Heart right ventricle (tissue), 16 donors: Measurements from ENCODE around the gene LGALS12. TPM values are rescaled to one million over a fixed set of nuclear protein-coding genes. Genes with fewer than 3 reads are reported as not detected.
A peak's percentile ranks its signal among the peaks of the same experiment; 100 is the strongest.

ENCODE experiments used
- ATAC-seq, 8 donors: fragments of 200-7000 bp; cut with Tn5 transposase; one replicate each; pipeline ENCODE4 v1.9.1; 2020; ENCODE audit warnings: mild to moderate bottlenecking in 8 of 8, moderate library complexity in 8 of 8, moderate number of reproducible peaks in 1 of 8
- DNase-seq, 2 donors: peaks; one replicate each; pipeline ENCODE4 v3.0.0-alpha.2; 2020
- H3K27ac ChIP-seq, 10 donors: fragments of 200-600 bp; sonication (generic) in 2 of 10; one replicate each; pipeline versions ENCODE4 v1.5.0 to v1.8.0; 2020 to 2022; ENCODE audit warnings: mild to moderate bottlenecking in 3 of 10
- H3K27me3 ChIP-seq, 7 donors: fragments of 200-600 bp; one replicate each; pipeline ENCODE4 v1.8.0; 2021 to 2022; ENCODE audit warnings: mild to moderate bottlenecking in 2 of 7
- H3K36me3 ChIP-seq, 9 donors: fragments of 200-600 bp; sonication (generic) in 1 of 9; one replicate each; pipeline versions ENCODE4 v1.5.0 to v1.8.0; 2020 to 2022; ENCODE audit warnings: mild to moderate bottlenecking in 2 of 9
- H3K4me1 ChIP-seq, 9 donors: fragments of 200-600 bp; sonication (generic) in 1 of 9; one replicate each; pipeline versions ENCODE4 v1.5.0 to v1.8.0; 2020 to 2022; ENCODE audit warnings: mild to moderate bottlenecking in 4 of 9
- H3K4me3 ChIP-seq, 10 donors: fragments of 200-600 bp; sonication (generic) in 2 of 10; one replicate each; pipeline versions ENCODE4 v1.5.0 to v1.8.0; 2020 to 2022; ENCODE audit warnings: mild to moderate bottlenecking in 7 of 10, moderate library complexity in 2 of 10
- H3K9me3 ChIP-seq, 11 donors: fragments of 200-600 bp in 10 of 11; sonication (generic) in 2 of 11; one replicate each; pipeline versions ENCODE4 v1.5.0 to v1.8.0; 2013 to 2022; ENCODE audit warnings: mild to moderate bottlenecking in 2 of 11, control low read depth in 1 of 11, moderate library complexity in 1 of 11
- WGBS, 2 donors: extraction: QIAGEN DNeasy Blood & Tissue Kit; methylation state at CpG; one replicate each; pipeline ENCODE4 v1.1.7; 2013; ENCODE audit warnings: inconsistent platforms in 1 of 2; 5-methylcytosine and 5-hydroxymethylcytosine counted together
- intact Hi-C, 10 donors: fragments of 100-400 bp; cut with DNase I; formaldehyde crosslinking; loops; one replicate each; pipeline versions ENCODE4 v1.11.1 to v1.14.2; 2022
- polyA plus RNA-seq, 2 donors: library from polyadenylated mRNA; stranded (reverse); fragments of 200-250 nt; gene quantifications; one replicate each; pipeline ENCODE4 v1.2.3, GENCODE V29; 2013
- total RNA-seq, 10 donors: library from RNA; stranded (reverse); fragmentation: NEBNext Ultra II Directional in 3 of 10; extraction: Animal tissue kit (Norgen Biotek cat#: 25700) in 3 of 10; gene quantifications; one replicate each; pipeline versions ENCODE4 v1.2.1 to v1.2.4, GENCODE V29; 2021 to 2023
- TF ChIP-seq, protein P1 (sequence below), 9 donors: fragments of 200-600 bp; sonication (generic) in 2 of 9; IDR thresholded peaks; one replicate each; pipeline versions ENCODE4 v1.5.0 to v1.8.0; 2021 to 2022; ENCODE audit warnings: antibody characterized with exemption in 9 of 9, mild to moderate bottlenecking in 5 of 9, moderate library complexity in 1 of 9
- donor health status: Arrhythmogenic right ventricular cardiomyopathy.
- donor health status: ischemic (EF 13 %, LVEDD 7.1; RV severe dilation, severe dysfunction).
- donor health status: healthy with polysubstance abuse.
- donor health status: DM: no; HTN: yes; CAD: no.
- donor health status: DM: no; HTN: no; CAD: no.
- donor health status: ischemic (EF 25% LVEDD 6.9; RV normal size, moderate dysfunction).
- donor health status: ischemic (EF 25% LVEDD 5.7; RV mildly dilated, moderate dysfunction).
- donor health status: healthy.
- donor health status: DM: yes; HTN: yes; CAD: no.
- donor health status: Ischemic cardiomyopathy.
- donor health status: ischemic (EF 35%, LVEDD 5.7; RV mildly dilated, moderate dysfunction).
- donor health status: nonischemic (EF 11% LVEDD 7.7; RV severe dilation, severe dysfunction).
- donor health status: DM: yes; HTN: yes; CAD: no.
- donor health status: PGD.
- donor health status: ischemic (EF 29% LVEDD 5.4; RV normal size, mild dysfunction).
- donor health status: nonischemic (EF 23%, LVEDD 6.1; RV moderate dilation, normal function).

Gene LGALS12
- total and polyA plus RNA-seq, 12 donors: 0.61 to 6.9 (median 1.2) TPM; not detected in 3

DNA sequence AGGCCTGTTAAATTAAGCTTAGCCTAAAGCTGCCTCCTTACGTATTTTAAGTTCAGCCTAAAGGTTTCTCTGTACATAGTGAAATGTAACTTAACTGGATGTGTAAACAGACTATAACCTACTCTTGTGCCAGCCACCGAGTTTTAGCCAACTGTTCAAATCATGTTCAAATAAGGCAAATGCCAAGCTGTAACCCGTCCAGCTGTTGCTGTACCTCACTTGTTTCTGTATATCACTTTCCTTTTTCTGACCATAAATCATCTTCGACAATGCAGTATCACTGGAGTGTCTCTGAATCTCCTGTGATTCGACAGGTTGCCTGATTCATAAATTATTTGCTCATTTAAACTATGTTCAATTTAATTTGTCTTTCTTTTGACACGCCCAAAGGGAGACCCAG lies 10.9 kb upstream of the LGALS12 start:
- WGBS, 2 donors: 91 to 93% methylated on average over 6 of the region's 6 CpGs
- H3K27me3 ChIP-seq: peaks cover 0 to 17% (median 2%) of the 10 kb centered on the region in 7 donors
- H3K36me3 ChIP-seq: no peaks in the 10 kb centered on the region
- H3K4me1 ChIP-seq: peaks cover 0 to 22% (median 16%) of the 10 kb centered on the region in 9 donors
- H3K9me3 ChIP-seq: peaks cover 0 to 15% (median 3%) of the 10 kb centered on the region in 11 donors
- ATAC-seq (no peak), DNase-seq (no peak)
- intact Hi-C loops: loop anchor here in 1 of 10 donors (5.0 kb wide), 1 partner anchor 127 kb away; no protein-coding TSS in a partner anchor
- no peak overlapping the region for H3K27ac ChIP-seq
- TF ChIP-seq, protein P1, sequence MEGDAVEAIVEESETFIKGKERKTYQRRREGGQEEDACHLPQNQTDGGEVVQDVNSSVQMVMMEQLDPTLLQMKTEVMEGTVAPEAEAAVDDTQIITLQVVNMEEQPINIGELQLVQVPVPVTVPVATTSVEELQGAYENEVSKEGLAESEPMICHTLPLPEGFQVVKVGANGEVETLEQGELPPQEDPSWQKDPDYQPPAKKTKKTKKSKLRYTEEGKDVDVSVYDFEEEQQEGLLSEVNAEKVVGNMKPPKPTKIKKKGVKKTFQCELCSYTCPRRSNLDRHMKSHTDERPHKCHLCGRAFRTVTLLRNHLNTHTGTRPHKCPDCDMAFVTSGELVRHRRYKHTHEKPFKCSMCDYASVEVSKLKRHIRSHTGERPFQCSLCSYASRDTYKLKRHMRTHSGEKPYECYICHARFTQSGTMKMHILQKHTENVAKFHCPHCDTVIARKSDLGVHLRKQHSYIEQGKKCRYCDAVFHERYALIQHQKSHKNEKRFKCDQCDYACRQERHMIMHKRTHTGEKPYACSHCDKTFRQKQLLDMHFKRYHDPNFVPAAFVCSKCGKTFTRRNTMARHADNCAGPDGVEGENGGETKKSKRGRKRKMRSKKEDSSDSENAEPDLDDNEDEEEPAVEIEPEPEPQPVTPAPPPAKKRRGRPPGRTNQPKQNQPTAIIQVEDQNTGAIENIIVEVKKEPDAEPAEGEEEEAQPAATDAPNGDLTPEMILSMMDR (IDR thresholded peaks at IDR 0.05): no peak
- H3K4me3 ChIP-seq: no peak overlapping the region

DNA sequence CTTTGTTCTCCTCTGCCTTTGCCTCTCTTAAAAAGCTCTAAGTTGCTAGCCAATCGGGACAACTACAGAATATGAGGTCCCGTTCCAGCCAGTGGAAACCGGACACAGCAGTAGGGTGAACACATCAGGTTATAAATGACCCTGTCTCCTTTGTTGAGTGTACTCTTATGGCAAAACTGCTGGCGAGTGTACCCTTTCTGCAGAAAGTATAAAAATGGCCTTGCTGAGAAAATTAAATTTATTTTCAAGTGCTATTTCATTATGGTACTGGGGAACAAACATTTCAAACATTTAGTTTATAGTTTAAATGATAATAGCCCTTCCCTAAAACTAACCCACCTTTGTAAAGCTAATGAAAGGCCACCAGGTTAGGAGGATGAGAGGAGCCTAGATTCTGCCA lies 6.0 kb upstream of the LGALS12 start:
- 84 to 93% methylated on average over 4 of the region's 4 CpGs for WGBS, 2 donors
- H3K4me1 ChIP-seq: peaks cover 0 to 27% (median 2%) of the 10 kb centered on the region in 9 donors
- no peak overlapping the region for H3K27ac ChIP-seq
- H3K27me3 ChIP-seq: peaks cover 0 to 2% (median 0%) of the 10 kb centered on the region in 7 donors
- peaks cover 0 to 29% (median 6%) of the 10 kb centered on the region in 11 donors for H3K9me3 ChIP-seq
- H3K4me3 ChIP-seq: no peak overlapping the region
- intact Hi-C loops: no loop called here
- ATAC-seq (no peak), DNase-seq (no peak)
- TF ChIP-seq, protein P1 (IDR thresholded peaks at IDR 0.05): no peak
- H3K36me3 ChIP-seq: no peaks in the 10 kb centered on the region

DNA sequence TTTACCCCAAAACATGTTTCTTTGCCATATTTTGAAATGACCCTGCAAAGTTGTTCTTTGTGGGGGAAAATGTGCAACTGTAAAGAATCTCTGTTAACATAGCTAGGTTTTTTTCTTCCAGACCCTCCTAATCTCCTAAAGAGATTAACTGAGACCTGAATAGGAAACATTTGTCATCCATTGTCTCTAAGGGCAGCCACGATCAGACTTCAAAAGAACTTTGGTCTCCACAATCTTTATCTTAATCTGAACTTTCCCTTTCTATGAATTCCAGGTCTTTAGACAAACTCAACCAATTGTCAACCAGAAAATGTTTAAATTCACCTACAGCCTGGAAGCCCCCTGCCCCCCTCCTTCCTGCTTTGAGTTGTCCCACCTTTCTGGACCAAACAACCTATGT lies 4.6 kb upstream of the LGALS12 start:
- H3K4me3 ChIP-seq: no peak overlapping the region
- DNase-seq (no peak), ATAC-seq (no peak)
- intact Hi-C loops: no loop called here
- 23 to 27% methylated on average over 1 of the region's 1 CpG for whole genome bisulfite sequencing, 2 donors
- TF ChIP-seq, protein P1 (IDR thresholded peaks at IDR 0.05): no peak
- no peaks in the 10 kb centered on the region for H3K36me3 ChIP-seq
- H3K27me3 ChIP-seq: peaks cover 0 to 2% (median 0%) of the 10 kb centered on the region in 7 donors
- no peak overlapping the region for H3K27ac ChIP-seq
- peaks cover 0 to 40% (median 11%) of the 10 kb centered on the region in 9 donors for H3K4me1 ChIP-seq
- H3K9me3 ChIP-seq: peaks cover 0 to 29% (median 6%) of the 10 kb centered on the region in 11 donors

DNA sequence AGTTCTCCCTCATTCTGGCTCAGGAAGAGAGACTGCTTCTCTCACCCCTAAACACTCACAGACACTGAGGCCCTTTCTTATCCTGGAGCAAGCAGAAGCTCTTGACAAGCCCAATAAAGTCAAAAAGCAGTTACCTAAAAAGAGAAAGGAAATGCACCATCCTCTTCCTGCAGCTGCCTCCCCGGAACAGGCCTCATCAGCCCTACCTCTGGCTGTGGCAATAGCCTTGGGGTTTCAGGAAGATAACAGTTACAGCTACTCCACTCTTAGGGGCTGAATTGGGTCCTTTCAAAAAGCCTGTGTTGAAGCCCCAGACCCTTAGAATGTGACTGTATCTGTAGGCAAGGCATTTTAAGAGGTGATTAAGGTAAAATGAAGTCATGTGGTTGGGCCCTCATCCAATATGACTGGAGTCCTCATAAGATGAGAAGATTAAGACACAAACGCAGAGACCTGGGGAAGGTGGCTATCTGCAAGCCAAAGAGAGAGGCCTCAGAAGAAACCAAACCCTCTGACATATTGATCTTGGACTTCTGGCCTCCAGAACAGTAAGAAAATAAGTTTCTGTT lies 3.5 kb upstream of the LGALS12 start:
- WGBS, 2 donors: 55 to 75% methylated on average over 2 of the region's 2 CpGs
- TF ChIP-seq, protein P1 (IDR thresholded peaks at IDR 0.05): no peak
- Histone ChIP-seq H3K9me3 (peaks cover 0 to 29% (median 6%) of the 10 kb centered on the region in 11 donors), H3K27me3 (peaks cover 0 to 2% (median 0%) of the 10 kb centered on the region in 7 donors), H3K36me3 (no peaks in the 10 kb centered on the region), H3K4me3 (no peak overlapping the region), H3K27ac (peak overlapping the region in 1 of 10 donors; percentile 55), H3K4me1 (peaks cover 0 to 51% (median 11%) of the 10 kb centered on the region in 9 donors)
- ATAC-seq: no peak
- DNase-seq: no peak
- intact Hi-C loops: no loop called here
